ENCODE data around the gene DIS3L2. TPM values are rescaled to one million over a fixed set of nuclear protein-coding genes. Genes with fewer than 3 reads are reported as not detected.
"Not testable (repeated sequence)": the region's sequence is repeated elsewhere in the genome, so short reads cannot be mapped to it uniquely, and the experiment has no call there.

DIS3L2 gene
- total RNA-seq, 2 experiments from 2014 or later, result 40.2 to 43.4 TPM

- CTCF ChIA-PET, result interaction anchor here (0.6 to 4.4 kb wide), 4 partner anchors 12 to 403 kb away, joined by 3 to 20 read pairs (median 12); partner anchors contain the start of gene NPPC
- Mint-ChIP-seq H3K27ac (no peak overlapping the region), H3K4me3 (no peak overlapping the region), H3K36me3 (ENCODE audit: low read depth) (no peaks in the 10 kb centered on the region), H3K4me1 (peaks cover 9% of the 10 kb centered on the region), H3K27me3 (no peaks in the 10 kb centered on the region), H3K9me3 (no peaks in the 10 kb centered on the region)
- no peak for DNase-seq
- POLR2A ChIA-PET, result no interaction called here
Observed at GRCh38 chr2:232328516-232329460, 367.3 kb downstream of the DIS3L2 start.

DNA sequence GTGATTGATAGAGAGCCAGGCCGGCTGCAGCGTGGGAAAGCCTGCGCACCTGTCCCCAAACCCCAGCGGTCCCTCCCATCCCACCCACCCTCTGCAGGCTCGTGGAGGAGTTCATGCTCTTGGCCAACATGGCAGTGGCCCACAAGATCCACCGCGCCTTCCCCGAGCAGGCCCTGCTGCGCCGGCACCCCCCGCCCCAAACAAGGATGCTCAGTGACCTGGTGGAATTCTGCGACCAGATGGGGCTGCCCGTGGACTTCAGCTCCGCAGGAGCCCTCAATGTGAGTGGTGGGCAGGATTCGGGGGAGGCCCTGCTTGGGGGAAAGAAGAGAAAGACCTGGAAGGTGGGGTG is 368.2 kb downstream of the DIS3L2 start:
- ChIA-PET POLR2A (no interaction called here), CTCF (interaction anchor here (1.2 to 2.0 kb wide), 2 partner anchors 11 to 110 kb away, joined by 3 to 5 read pairs; no protein-coding TSS in a partner anchor)
- peaks cover 6% of the 10 kb centered on the region for H3K4me1 Mint-ChIP-seq
- H3K27ac Mint-ChIP-seq, result no peak overlapping the region
- H3K9me3 Mint-ChIP-seq, result no peaks in the 10 kb centered on the region
- DNase-seq, result no peak
- H3K4me3 Mint-ChIP-seq, result no peak overlapping the region
- no peaks in the 10 kb centered on the region for H3K27me3 Mint-ChIP-seq
- no peaks in the 10 kb centered on the region for H3K36me3 Mint-ChIP-seq (ENCODE audit: low read depth)

- Mint-ChIP-seq H3K27me3 (no peaks in the 10 kb centered on the region), H3K4me1 (peaks cover 6% of the 10 kb centered on the region), H3K4me3 (no peak overlapping the region), H3K27ac (no peak overlapping the region), H3K9me3 (no peaks in the 10 kb centered on the region), H3K36me3 (ENCODE audit: low read depth) (no peaks in the 10 kb centered on the region)
- DNase-seq, result no peak
- ChIA-PET CTCF (interaction anchor here (2.0 kb wide), 1 partner anchor 109 kb away, joined by 5 read pairs; no protein-coding TSS in a partner anchor), POLR2A (no interaction called here)
Observed at GRCh38 chr2:232330068-232330999, 368.8 kb downstream of the DIS3L2 start.

DNA sequence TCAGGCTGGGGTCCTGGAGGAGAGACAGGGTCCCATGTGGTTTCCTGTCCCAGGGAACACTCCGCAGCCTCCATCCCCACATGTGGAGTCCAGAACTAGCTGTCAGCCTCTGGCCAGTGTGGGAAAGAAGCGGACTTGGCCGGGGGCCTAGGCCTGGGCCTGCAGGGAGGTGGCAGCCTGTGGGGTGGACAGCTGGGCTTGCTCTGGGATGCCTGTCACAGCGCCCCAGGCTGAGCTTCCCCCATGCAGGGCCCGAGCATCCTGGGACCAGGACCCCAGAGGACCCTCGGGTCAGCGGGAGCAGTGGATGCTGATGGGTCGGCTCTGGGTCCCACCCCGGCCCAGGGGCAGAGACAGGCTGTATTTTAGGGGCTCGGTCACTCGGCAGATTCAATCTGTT is 369.5 kb downstream of the DIS3L2 start:
- DNase-seq; POLR2A ChIA-PET; H3K36me3 Mint-ChIP-seq (ENCODE audit: low read depth); H3K9me3 Mint-ChIP-seq; H3K4me1 Mint-ChIP-seq; H3K27me3 Mint-ChIP-seq; H3K4me3 Mint-ChIP-seq; H3K27ac Mint-ChIP-seq: not testable (repeated sequence)
- CTCF ChIA-PET, result interaction anchor here (2.0 kb wide), 1 partner anchor 108 kb away, joined by 5 read pairs; no protein-coding TSS in a partner anchor

DNA sequence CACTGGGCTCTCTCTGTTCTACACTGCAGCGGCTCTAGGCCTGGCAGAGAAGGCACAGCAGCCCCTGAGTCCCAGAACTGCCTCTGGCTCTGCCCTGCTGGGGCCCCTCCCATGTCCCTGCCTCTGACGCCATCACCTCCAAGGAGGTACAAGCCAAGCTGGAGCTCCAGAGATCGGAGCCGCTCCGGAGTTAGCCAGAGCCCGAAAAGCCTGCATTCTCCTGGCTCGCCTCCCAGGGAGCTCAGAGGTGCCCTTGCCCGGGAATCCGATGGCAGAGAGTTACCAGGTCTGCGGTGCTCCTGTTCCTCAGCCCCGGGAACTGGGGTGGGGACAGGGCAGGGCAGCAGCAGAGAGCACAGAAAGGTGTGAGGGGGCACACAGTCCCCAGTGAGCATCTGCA is 370.1 kb downstream of the DIS3L2 start:
- H3K4me3 Mint-ChIP-seq; H3K36me3 Mint-ChIP-seq (ENCODE audit: low read depth); DNase-seq; H3K27ac Mint-ChIP-seq; H3K4me1 Mint-ChIP-seq; H3K9me3 Mint-ChIP-seq; H3K27me3 Mint-ChIP-seq; POLR2A ChIA-PET: not testable (repeated sequence)
- CTCF ChIA-PET, result interaction anchor here (2.0 kb wide), 1 partner anchor 108 kb away, joined by 5 read pairs; no protein-coding TSS in a partner anchor

- DNase-seq; H3K27ac Mint-ChIP-seq; H3K9me3 Mint-ChIP-seq; POLR2A ChIA-PET; H3K4me1 Mint-ChIP-seq; CTCF ChIA-PET; H3K27me3 Mint-ChIP-seq; H3K4me3 Mint-ChIP-seq; H3K36me3 Mint-ChIP-seq (ENCODE audit: low read depth): not testable (repeated sequence)
Observed at GRCh38 chr2:232332244-232332939, 370.9 kb downstream of the DIS3L2 start.

GRCh38 chr2:232332940-232333259 is 371.4 kb downstream of the DIS3L2 start:
- no peak for DNase-seq
- CTCF ChIA-PET, result interaction anchor here (1.2 kb wide), 1 partner anchor 14 kb away, joined by 3 read pairs; no protein-coding TSS in a partner anchor
- Mint-ChIP-seq H3K27me3 (no peaks in the 10 kb centered on the region), H3K4me1 (no peaks in the 10 kb centered on the region), H3K4me3 (no peak overlapping the region), H3K9me3 (no peaks in the 10 kb centered on the region), H3K36me3 (ENCODE audit: low read depth) (no peaks in the 10 kb centered on the region), H3K27ac (no peak overlapping the region)
- POLR2A ChIA-PET, result no interaction called here

DNA sequence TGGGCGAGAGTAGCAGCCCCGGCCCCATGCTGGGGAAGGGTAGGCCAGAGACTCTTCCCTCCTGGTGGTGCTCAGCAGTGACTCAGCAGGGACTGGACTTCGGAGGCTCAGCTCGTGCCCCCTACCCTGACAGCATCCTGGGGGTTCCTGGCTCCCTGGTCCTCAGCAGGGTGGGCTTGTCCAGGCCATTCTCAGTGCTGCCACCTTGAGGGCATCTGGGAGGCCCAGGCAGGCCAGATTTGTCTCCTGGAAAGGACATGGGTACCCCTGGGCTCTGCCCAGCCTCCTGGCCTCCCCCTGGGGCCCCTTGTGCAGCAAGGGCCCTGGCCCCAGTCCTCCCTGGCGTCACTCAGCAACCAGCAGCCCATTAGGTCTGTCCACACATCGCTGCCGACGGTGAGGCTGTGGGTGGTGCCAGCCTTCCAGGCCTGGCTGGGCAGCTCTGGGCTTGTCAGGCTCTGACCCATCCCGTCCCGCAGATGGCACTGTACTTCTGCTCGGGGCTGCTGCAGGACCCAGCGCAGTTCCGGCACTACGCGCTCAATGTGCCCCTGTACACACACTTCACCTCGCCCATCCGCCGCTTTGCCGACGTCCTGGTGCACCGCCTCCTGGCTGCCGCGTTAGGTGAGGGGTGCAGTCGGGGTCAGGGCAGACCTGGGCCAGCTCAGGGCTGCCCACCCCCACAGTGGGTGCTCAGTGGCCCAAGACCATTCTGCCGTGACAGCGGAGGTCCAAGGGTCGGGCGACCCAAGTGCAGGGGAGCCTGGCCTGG is 372.0 kb downstream of the DIS3L2 start:
- Mint-ChIP-seq H3K4me1 (no peaks in the 10 kb centered on the region), H3K36me3 (ENCODE audit: low read depth) (no peaks in the 10 kb centered on the region), H3K4me3 (no peak overlapping the region), H3K27ac (no peak overlapping the region), H3K27me3 (no peaks in the 10 kb centered on the region), H3K9me3 (no peaks in the 10 kb centered on the region)
- ChIA-PET POLR2A (no interaction called here), CTCF (interaction anchor here (1.2 kb wide), 1 partner anchor 13 kb away, joined by 3 read pairs; no protein-coding TSS in a partner anchor)
- peak; percentile 1 for DNase-seq

DNA sequence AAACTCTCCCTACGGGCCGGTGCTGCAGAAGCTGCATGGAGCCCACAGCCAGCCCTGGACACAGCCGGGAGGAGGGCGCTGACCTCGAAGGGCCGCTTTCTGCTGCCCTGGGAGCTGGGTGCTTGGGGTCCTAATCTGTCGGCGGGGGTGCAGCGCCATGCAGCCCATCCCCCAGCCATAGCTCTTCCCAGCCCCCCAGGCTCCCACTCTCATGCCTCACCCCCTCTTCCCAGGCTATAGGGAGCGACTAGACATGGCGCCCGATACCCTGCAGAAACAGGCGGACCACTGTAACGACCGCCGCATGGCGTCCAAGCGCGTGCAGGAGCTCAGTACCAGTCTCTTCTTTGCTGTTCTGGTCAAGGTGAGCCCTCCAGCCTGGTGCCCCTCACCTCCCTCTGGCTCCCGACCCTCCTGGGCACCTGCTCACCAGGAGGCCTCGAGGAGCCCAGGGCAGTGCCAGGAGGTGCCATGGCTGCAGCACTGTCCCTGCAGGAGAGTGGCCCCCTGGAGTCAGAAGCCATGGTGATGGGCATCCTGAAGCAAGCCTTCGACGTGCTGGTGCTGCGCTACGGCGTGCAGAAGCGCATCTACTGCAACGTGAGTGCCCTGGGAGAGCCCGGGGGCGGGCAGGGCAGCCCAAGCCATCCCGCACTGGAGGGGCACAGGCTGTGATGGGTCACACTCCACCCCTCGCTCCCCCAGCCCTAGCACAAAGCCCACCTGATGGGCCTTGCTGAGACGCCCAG is 372.8 kb downstream of the DIS3L2 start:
- H3K4me3 Mint-ChIP-seq; H3K36me3 Mint-ChIP-seq (ENCODE audit: low read depth); H3K27ac Mint-ChIP-seq; CTCF ChIA-PET; H3K27me3 Mint-ChIP-seq; H3K9me3 Mint-ChIP-seq; POLR2A ChIA-PET; H3K4me1 Mint-ChIP-seq: not testable (repeated sequence)
- DNase-seq, result peak; percentile 5

DNA sequence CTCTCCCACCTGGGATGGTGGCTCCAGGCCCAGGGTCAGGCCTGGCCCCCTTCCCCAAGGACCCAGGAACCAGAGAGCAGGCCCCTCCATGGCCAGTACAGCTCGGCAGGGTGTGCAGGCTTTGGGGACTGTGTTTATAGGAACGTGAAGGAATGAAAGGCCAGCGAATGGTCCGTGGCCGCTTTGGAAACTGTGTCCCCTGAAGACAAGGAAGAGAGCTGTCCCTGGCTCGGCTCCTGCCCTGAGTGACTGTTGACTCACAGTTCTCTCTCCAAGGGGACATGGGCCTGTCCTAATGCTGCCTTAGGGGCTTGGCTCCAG is 373.3 kb downstream of the DIS3L2 start:
- H3K27ac Mint-ChIP-seq; H3K36me3 Mint-ChIP-seq (ENCODE audit: low read depth); H3K4me1 Mint-ChIP-seq; DNase-seq; H3K4me3 Mint-ChIP-seq; H3K9me3 Mint-ChIP-seq; H3K27me3 Mint-ChIP-seq; POLR2A ChIA-PET: not testable (repeated sequence)
- CTCF ChIA-PET, result interaction anchor here (1.0 to 1.1 kb wide), 2 partner anchors 12 kb away, joined by 3 read pairs; no protein-coding TSS in a partner anchor

DNA sequence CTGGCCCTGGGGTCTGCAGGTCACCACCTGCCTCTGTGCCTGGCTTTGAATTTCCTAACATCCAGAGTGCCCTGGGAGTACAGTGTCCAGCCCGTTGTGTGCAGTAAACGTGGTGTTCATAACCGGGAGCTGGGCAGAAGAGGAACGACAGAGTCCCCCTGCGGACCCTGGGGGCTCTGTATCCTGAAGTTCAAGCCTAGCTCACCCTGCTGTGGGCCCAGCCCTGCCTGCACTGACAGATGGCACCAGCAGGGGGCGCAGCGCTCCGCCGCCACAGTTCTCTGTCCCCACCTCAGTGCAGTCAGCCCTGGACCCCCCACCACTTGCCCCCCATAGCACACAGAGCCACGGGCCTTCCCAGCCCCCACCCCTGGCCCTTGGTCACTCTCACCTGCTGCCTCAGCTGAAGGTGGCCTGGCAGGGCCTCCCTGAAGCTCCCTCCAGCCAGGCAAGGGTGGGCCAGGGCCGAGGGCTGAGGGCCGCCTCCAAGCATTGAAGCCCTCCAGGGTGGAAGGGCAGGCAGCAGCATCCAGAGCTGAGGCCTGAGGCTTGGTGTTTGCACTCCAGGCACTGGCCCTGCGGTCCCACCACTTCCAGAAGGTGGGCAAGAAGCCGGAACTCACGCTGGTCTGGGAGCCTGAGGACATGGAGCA is 373.8 kb downstream of the DIS3L2 start:
- H3K9me3 Mint-ChIP-seq; H3K4me1 Mint-ChIP-seq; H3K36me3 Mint-ChIP-seq (ENCODE audit: low read depth); H3K4me3 Mint-ChIP-seq; H3K27ac Mint-ChIP-seq; H3K27me3 Mint-ChIP-seq; POLR2A ChIA-PET: not testable (repeated sequence)
- DNase-seq, result peak; percentile 5
- CTCF ChIA-PET, result interaction anchor here (1.0 to 1.2 kb wide), 4 partner anchors 9 to 54 kb away, joined by 3 read pairs; no protein-coding TSS in a partner anchor

Data from activated CD4-positive, alpha-beta T cell treated with anti-CD3 and anti-CD28 coated beads, Interleukin-2, amount 10 ng/mL, durations not matched to agents 7 days and 5 days (primary cell).